ENCODE data around the gene BABAM2. TPM values are rescaled to one million over a fixed set of nuclear protein-coding genes. Genes with fewer than 3 reads are reported as not detected.

The BABAM2 gene
- total RNA-seq, 4 donors from 2014 or later = 23.7 to 41.1 (median 27.9) TPM

DNA sequence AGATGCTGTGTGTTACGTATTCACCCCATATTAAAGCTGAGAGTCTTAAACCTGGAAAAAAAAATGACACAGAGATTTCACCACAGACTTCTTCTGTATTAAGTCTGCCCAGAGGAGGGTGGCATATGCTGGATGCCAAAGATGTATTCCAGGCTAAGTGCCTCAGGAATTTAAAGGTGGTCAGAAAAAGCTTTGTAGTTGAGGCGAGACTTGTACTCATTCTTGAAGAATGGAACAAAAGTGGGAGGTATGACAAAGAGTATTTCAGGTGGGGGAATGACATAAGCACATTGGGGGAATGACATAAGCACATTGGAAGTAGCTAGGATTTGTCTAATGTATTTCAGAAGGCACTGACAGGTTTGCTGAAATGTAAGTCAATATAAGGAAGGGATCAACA is 98.6 kb downstream of the BABAM2 start:
- TF ChIP-seq, protein P1, sequence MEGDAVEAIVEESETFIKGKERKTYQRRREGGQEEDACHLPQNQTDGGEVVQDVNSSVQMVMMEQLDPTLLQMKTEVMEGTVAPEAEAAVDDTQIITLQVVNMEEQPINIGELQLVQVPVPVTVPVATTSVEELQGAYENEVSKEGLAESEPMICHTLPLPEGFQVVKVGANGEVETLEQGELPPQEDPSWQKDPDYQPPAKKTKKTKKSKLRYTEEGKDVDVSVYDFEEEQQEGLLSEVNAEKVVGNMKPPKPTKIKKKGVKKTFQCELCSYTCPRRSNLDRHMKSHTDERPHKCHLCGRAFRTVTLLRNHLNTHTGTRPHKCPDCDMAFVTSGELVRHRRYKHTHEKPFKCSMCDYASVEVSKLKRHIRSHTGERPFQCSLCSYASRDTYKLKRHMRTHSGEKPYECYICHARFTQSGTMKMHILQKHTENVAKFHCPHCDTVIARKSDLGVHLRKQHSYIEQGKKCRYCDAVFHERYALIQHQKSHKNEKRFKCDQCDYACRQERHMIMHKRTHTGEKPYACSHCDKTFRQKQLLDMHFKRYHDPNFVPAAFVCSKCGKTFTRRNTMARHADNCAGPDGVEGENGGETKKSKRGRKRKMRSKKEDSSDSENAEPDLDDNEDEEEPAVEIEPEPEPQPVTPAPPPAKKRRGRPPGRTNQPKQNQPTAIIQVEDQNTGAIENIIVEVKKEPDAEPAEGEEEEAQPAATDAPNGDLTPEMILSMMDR (IDR thresholded peaks at IDR 0.05) = no peak
- no peak for TF ChIP-seq POLR2A (IDR thresholded peaks at IDR 0.05)
- no peak for TF ChIP-seq POLR2AphosphoS5 (IDR thresholded peaks at IDR 0.05)
- TF ChIP-seq EP300 (IDR thresholded peaks at IDR 0.05) = no peak
- H3K4me3 ChIP-seq = no peak overlapping the region
- H3K36me3 ChIP-seq = no peaks in the 10 kb centered on the region
- H3K27me3 ChIP-seq = no peaks in the 10 kb centered on the region
- 90% methylated on average over 2 of the region's 2 CpGs for WGBS
- no peak overlapping the region for H3K27ac ChIP-seq
- DNase-seq (ENCODE audit: low spot score in 2 of 2) = no peak
- H3K9me3 ChIP-seq = no peaks in the 10 kb centered on the region
- H3K4me1 ChIP-seq = peaks cover 7% of the 10 kb centered on the region

DNA sequence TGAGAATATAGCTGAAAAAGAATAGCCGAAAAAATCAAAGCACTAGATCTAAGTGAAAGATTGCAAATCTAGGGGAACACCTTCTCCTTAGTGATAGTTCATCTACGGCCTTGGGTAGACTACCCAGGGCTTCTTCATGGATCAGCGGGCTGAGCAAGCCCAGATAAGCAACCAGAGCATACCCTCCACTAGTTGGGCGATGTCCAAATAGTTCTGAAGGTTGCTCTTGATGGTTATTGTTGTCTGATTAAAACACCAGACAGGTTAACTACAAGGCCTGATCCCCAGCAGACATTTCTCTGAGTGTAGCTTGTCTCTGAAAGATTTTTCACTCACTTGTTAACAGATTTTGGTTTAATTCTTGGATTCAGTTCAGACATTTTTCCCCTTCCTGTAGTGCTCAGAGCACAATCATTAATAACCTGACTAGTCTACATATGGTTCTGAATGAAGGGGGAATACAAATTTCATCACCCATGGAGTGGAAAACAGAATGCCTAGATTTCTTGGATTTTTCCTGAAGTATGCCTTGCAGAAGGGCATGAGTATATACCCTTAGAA is 99.6 kb downstream of the BABAM2 start:
- no peak for TF ChIP-seq POLR2AphosphoS5 (IDR thresholded peaks at IDR 0.05)
- TF ChIP-seq EP300 (IDR thresholded peaks at IDR 0.05) = no peak
- TF ChIP-seq, protein P1 (IDR thresholded peaks at IDR 0.05) = no peak
- TF ChIP-seq POLR2A (IDR thresholded peaks at IDR 0.05) = no peak
- no peak for DNase-seq (ENCODE audit: low spot score in 2 of 2)
- peaks cover 7% of the 10 kb centered on the region for H3K4me1 ChIP-seq
- no peak overlapping the region for H3K27ac ChIP-seq
- no peaks in the 10 kb centered on the region for H3K9me3 ChIP-seq
- no peaks in the 10 kb centered on the region for H3K27me3 ChIP-seq
- 94% methylated on average over 4 of the region's 4 CpGs for WGBS
- H3K36me3 ChIP-seq = no peaks in the 10 kb centered on the region
- no peak overlapping the region for H3K4me3 ChIP-seq

- no peaks in the 10 kb centered on the region for H3K9me3 ChIP-seq
- peaks cover 7% of the 10 kb centered on the region for H3K4me1 ChIP-seq
- no peaks in the 10 kb centered on the region for H3K36me3 ChIP-seq
- no peak for TF ChIP-seq EP300 (IDR thresholded peaks at IDR 0.05)
- TF ChIP-seq POLR2AphosphoS5 (IDR thresholded peaks at IDR 0.05) = no peak
- TF ChIP-seq, protein P1 (IDR thresholded peaks at IDR 0.05) = no peak
- no peak for TF ChIP-seq POLR2A (IDR thresholded peaks at IDR 0.05)
- H3K27me3 ChIP-seq = no peaks in the 10 kb centered on the region
- DNase-seq (ENCODE audit: low spot score in 2 of 2) = no peak
- no peak overlapping the region for H3K4me3 ChIP-seq
- 58% methylated on average over 1 of the region's 1 CpG for WGBS
- no peak overlapping the region for H3K27ac ChIP-seq
These were observed 100.6 kb downstream of the BABAM2 start for GRCh38 chr2:27991146-27991545.

GRCh38 chr2:27992787-27993401 is 102.4 kb downstream of the BABAM2 start:
- peaks cover 7% of the 10 kb centered on the region for H3K4me1 ChIP-seq
- H3K4me3 ChIP-seq = no peak overlapping the region
- H3K27ac ChIP-seq = no peak overlapping the region
- DNase-seq (ENCODE audit: low spot score in 2 of 2) = no peak
- no peaks in the 10 kb centered on the region for H3K27me3 ChIP-seq
- H3K9me3 ChIP-seq = no peaks in the 10 kb centered on the region
- H3K36me3 ChIP-seq = no peaks in the 10 kb centered on the region
- no peak for TF ChIP-seq POLR2A (IDR thresholded peaks at IDR 0.05)

GRCh38 chr2:27993402-27993787 is 102.9 kb downstream of the BABAM2 start:
- Histone ChIP-seq H3K4me1 (peaks cover 7% of the 10 kb centered on the region), H3K36me3 (no peaks in the 10 kb centered on the region), H3K27ac (no peak overlapping the region), H3K9me3 (no peaks in the 10 kb centered on the region), H3K27me3 (no peaks in the 10 kb centered on the region), H3K4me3 (no peak overlapping the region)
- DNase-seq (ENCODE audit: low spot score in 2 of 2) = no peak
- 19% methylated on average over 1 of the region's 1 CpG for WGBS
- TF ChIP-seq EP300 (IDR thresholded peaks at IDR 0.05) (no peak), POLR2AphosphoS5 (IDR thresholded peaks at IDR 0.05) (no peak), POLR2A (IDR thresholded peaks at IDR 0.05) (no peak)
- TF ChIP-seq, protein P1 (IDR thresholded peaks at IDR 0.05) = no peak
